Measurements from ENCODE around the gene KNG1. TPM values are rescaled to one million over a fixed set of nuclear protein-coding genes. Genes with fewer than 3 reads are reported as not detected.

Gene KNG1
- total RNA-seq, 4 donors from 2014 or later = 1.6 to 2.0 TPM; not detected in 2

DNA sequence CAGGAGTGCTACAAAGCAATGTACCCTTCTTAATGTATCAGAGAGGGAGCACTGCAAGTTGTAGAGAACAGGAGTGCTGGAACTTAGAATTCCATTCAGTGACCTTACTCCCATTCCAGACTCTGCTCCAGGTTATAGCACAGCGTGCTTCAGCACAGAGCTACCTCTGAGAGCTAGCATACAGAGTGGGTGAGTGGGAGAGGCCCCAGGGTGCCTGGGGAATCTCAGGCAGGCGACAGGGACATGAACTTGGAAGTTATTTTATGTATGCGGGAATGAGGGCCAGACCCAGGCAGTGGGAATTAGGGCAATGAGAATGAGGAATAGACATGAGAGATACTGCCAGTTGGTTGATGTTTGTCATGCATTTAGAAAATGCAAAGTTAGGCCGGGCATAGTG is 3.7 kb upstream of the KNG1 start:
- in situ Hi-C loops (cut with MboI; ENCODE audit: low pct_ligation_motif_present in 1 of 4, low pct_unique_long_range_greater_than_20kb in 1 of 4, low sequenced_read_pairs in 3 of 4) = no loop called here
- WGBS, 2 donors (ENCODE audit: low coverage in 1 of 2) = 70% methylated on average over 4 of the region's 4 CpGs; no CpG with 5 or more reads in 1 of the 2 donors
- no peak for TF ChIP-seq POLR2AphosphoS5 (IDR thresholded peaks at IDR 0.05)
- TF ChIP-seq, protein P1, sequence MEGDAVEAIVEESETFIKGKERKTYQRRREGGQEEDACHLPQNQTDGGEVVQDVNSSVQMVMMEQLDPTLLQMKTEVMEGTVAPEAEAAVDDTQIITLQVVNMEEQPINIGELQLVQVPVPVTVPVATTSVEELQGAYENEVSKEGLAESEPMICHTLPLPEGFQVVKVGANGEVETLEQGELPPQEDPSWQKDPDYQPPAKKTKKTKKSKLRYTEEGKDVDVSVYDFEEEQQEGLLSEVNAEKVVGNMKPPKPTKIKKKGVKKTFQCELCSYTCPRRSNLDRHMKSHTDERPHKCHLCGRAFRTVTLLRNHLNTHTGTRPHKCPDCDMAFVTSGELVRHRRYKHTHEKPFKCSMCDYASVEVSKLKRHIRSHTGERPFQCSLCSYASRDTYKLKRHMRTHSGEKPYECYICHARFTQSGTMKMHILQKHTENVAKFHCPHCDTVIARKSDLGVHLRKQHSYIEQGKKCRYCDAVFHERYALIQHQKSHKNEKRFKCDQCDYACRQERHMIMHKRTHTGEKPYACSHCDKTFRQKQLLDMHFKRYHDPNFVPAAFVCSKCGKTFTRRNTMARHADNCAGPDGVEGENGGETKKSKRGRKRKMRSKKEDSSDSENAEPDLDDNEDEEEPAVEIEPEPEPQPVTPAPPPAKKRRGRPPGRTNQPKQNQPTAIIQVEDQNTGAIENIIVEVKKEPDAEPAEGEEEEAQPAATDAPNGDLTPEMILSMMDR (IDR thresholded peaks at IDR 0.05) = no peak
- TF ChIP-seq POLR2A (IDR thresholded peaks at IDR 0.05) = no peak
- no peak for TF ChIP-seq EP300 (IDR thresholded peaks at IDR 0.05; ENCODE audit: low read depth)

DNA sequence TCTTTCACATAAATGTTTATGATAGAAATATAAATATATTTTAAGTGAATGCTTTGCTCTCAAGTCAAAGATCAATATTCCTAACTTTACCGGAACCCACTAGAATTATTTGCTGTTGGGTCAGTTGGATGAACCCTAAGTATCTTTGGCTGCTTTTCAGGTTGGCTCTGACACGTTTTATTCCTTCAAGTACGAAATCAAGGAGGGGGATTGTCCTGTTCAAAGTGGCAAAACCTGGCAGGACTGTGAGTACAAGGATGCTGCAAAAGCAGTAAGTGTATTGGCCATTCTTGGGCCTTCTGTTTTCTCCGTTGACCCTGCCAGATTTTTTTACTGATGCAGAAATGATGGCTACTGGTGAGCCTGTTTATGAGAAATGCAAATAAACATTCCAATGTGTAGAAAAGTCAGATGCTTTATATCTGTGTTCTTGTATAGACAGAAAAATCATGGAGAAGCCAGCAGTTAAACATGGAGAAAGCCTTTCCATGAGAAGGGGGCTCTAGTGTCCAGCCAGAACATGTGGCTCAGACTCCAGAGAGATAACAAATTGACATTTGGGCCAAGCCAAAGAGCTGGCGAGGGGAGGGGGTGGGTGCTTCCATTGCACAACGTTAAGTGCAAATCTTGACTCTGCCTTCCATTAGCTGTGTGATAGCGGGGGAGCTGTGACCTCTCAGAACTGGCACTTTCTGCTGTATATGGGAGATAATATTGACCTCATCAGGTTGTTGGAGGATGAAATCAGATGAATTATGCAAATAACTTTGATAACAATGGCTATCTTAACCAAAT is 3.0 kb downstream of the KNG1 start:
- no peak for DNase-seq

More for the DNA sequence above, 3.7 kb upstream of the KNG1 start:
- H3K4me1 ChIP-seq = no peaks in the 10 kb centered on the region
- no peaks in the 10 kb centered on the region for H3K9me3 ChIP-seq
- peaks cover 3% of the 10 kb centered on the region for H3K27me3 ChIP-seq
- no peak for DNase-seq
- no peaks in the 10 kb centered on the region for H3K36me3 ChIP-seq
- no peak overlapping the region for H3K27ac ChIP-seq
- intact Hi-C loops (cut with DNase I; ENCODE audit: low total_unique reads) = no loop called here
- H3K4me3 ChIP-seq = no peak overlapping the region

DNA sequence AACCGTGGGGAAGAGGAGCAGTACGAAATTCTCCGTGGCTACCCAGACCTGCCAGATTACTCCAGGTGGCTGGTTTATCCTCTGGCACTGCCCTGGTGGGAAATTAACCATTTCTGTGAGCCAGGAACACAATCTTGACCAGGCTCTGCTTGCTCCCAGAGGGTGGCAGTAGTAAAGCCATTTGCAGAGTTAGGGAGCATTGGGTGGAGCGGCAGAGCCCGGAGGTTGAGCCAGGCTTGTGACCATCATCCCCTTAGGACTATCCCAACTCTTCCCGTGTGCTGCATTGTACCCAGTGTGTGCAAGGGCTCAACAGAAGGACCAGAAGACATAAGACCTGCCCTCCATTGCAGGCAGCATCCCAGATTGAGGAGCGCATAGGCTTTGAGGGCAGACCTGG is 5.3 kb downstream of the KNG1 start:
- no peaks in the 10 kb centered on the region for H3K36me3 ChIP-seq
- no peak for DNase-seq
- H3K27ac ChIP-seq = no peak overlapping the region
- H3K4me3 ChIP-seq = no peak overlapping the region
- H3K4me1 ChIP-seq = no peaks in the 10 kb centered on the region
- intact Hi-C loops (cut with DNase I; ENCODE audit: low total_unique reads) (no loop called here), in situ Hi-C loops (cut with MboI; ENCODE audit: low pct_ligation_motif_present in 1 of 4, low pct_unique_long_range_greater_than_20kb in 1 of 4, low sequenced_read_pairs in 3 of 4) (no loop called here)
- no peaks in the 10 kb centered on the region for H3K27me3 ChIP-seq
- no peaks in the 10 kb centered on the region for H3K9me3 ChIP-seq
- 48 to 62% methylated on average over 3 to 7 of the region's 7 CpGs for WGBS, 2 donors (ENCODE audit: low coverage in 1 of 2)
- no peak for TF ChIP-seq POLR2AphosphoS5 (IDR thresholded peaks at IDR 0.05)
- TF ChIP-seq, protein P1 (IDR thresholded peaks at IDR 0.05) = peak in 3 of 5 experiments; percentile 20 to 28 (median 21)

More for the DNA sequence above, 3.0 kb downstream of the KNG1 start:
- in situ Hi-C loops (cut with MboI; ENCODE audit: low pct_ligation_motif_present in 1 of 4, low pct_unique_long_range_greater_than_20kb in 1 of 4, low sequenced_read_pairs in 3 of 4) (no loop called here), intact Hi-C loops (cut with DNase I; ENCODE audit: low total_unique reads) (no loop called here)
- H3K27me3 ChIP-seq = no peaks in the 10 kb centered on the region
- WGBS, 2 donors (ENCODE audit: low coverage in 1 of 2) = 48 to 54% methylated on average over 7 of the region's 7 CpGs
- no peak overlapping the region for H3K27ac ChIP-seq
- H3K4me3 ChIP-seq = no peak overlapping the region
- H3K9me3 ChIP-seq = no peaks in the 10 kb centered on the region
- H3K4me1 ChIP-seq = no peaks in the 10 kb centered on the region
- H3K36me3 ChIP-seq = no peaks in the 10 kb centered on the region
- no peak for TF ChIP-seq EP300 (IDR thresholded peaks at IDR 0.05; ENCODE audit: low read depth)
- TF ChIP-seq, protein P1 (IDR thresholded peaks at IDR 0.05) = no peak
- no peak for TF ChIP-seq POLR2A (IDR thresholded peaks at IDR 0.05)
- TF ChIP-seq POLR2AphosphoS5 (IDR thresholded peaks at IDR 0.05) = no peak

DNA sequence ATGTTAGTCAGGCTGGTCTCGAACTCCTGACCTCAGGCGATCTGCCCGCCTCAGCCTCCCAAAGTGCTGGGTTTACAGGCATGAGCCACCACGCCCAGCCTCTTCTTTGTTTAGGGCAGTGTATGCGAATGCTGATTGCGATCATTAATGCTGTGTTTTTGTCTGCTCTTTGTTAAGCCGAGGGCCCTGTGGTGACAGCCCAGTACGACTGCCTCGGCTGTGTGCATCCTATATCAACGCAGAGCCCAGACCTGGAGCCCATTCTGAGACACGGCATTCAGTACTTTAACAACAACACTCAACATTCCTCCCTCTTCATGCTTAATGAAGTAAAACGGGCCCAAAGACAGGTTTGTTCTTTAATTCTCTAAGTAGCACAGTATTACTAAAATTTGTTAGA is 7.8 kb downstream of the KNG1 start:
- no peak for DNase-seq
- Histone ChIP-seq H3K36me3 (no peaks in the 10 kb centered on the region), H3K9me3 (no peaks in the 10 kb centered on the region), H3K27me3 (peaks cover 4% of the 10 kb centered on the region), H3K27ac (no peak overlapping the region), H3K4me1 (no peaks in the 10 kb centered on the region), H3K4me3 (no peak overlapping the region)
- no peak for TF ChIP-seq POLR2A (IDR thresholded peaks at IDR 0.05)
- TF ChIP-seq, protein P1 (IDR thresholded peaks at IDR 0.05) = no peak
- TF ChIP-seq EP300 (IDR thresholded peaks at IDR 0.05; ENCODE audit: low read depth) = no peak
- no peak for TF ChIP-seq POLR2AphosphoS5 (IDR thresholded peaks at IDR 0.05)
- in situ Hi-C loops (cut with MboI; ENCODE audit: low pct_ligation_motif_present in 1 of 4, low pct_unique_long_range_greater_than_20kb in 1 of 4, low sequenced_read_pairs in 3 of 4) (no loop called here), intact Hi-C loops (cut with DNase I; ENCODE audit: low total_unique reads) (no loop called here)
- WGBS, 2 donors (ENCODE audit: low coverage in 1 of 2) = 85% methylated on average over 9 to 12 of the region's 12 CpGs

Data from transverse colon (tissue), 4 donors.